ENCODE measurements around the gene FHOD3.

DNA sequence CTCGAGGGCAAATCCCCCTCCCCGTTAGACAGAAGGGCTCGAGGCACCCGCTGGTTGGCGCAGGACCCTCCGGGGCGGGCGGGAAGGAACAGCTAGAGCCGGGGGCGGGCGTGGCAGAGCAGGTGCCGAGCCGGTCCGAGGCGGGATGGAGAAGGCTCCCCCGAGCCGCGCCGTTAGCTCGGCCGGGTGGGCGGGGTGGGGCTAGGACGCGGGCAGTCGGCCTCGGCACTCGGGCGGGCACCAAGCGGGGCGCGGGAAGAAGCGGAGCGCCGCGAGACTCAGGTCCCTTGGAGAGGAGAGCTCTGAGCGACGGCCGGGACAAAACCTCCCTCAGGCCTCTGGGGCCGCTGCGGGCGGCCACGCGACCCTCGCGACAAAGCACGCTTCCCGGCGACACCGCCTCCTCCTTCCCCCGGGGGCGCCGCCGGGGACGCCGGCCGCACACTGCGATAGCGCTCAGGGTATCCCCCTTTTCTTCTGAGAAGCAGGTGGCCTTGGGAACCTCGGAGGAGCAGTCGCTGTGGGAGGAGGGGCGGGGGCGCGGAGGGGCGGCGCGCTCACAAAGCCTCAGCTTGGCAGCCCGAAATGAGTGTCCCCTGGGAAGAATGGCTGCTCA lies 721 bp downstream of the FHOD3 start:
- TF ChIP-seq, protein P1, sequence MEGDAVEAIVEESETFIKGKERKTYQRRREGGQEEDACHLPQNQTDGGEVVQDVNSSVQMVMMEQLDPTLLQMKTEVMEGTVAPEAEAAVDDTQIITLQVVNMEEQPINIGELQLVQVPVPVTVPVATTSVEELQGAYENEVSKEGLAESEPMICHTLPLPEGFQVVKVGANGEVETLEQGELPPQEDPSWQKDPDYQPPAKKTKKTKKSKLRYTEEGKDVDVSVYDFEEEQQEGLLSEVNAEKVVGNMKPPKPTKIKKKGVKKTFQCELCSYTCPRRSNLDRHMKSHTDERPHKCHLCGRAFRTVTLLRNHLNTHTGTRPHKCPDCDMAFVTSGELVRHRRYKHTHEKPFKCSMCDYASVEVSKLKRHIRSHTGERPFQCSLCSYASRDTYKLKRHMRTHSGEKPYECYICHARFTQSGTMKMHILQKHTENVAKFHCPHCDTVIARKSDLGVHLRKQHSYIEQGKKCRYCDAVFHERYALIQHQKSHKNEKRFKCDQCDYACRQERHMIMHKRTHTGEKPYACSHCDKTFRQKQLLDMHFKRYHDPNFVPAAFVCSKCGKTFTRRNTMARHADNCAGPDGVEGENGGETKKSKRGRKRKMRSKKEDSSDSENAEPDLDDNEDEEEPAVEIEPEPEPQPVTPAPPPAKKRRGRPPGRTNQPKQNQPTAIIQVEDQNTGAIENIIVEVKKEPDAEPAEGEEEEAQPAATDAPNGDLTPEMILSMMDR (IDR thresholded peaks at IDR 0.05; ENCODE audit: low read depth, low read length, missing input control) = no peak
- TF ChIP-seq YY1 (IDR thresholded peaks at IDR 0.05) (no peak), TAF1 (conservative IDR thresholded peaks at IDR 0.05) (no peak), GABPA (IDR thresholded peaks at IDR 0.05 in 1 of 2, conservative IDR thresholded peaks at IDR 0.05 in 1 of 2) (no peak), JUND (IDR thresholded peaks at IDR 0.05) (no peak), FOXA1 (IDR thresholded peaks at IDR 0.05) (no peak), RXRA (IDR thresholded peaks at IDR 0.05) (no peak), HNF4G (IDR thresholded peaks at IDR 0.05) (no peak)
- TF ChIP-seq, protein P2, sequence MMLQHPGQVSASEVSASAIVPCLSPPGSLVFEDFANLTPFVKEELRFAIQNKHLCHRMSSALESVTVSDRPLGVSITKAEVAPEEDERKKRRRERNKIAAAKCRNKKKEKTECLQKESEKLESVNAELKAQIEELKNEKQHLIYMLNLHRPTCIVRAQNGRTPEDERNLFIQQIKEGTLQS (IDR thresholded peaks at IDR 0.05) = no peak
- TF ChIP-seq, protein P3, sequence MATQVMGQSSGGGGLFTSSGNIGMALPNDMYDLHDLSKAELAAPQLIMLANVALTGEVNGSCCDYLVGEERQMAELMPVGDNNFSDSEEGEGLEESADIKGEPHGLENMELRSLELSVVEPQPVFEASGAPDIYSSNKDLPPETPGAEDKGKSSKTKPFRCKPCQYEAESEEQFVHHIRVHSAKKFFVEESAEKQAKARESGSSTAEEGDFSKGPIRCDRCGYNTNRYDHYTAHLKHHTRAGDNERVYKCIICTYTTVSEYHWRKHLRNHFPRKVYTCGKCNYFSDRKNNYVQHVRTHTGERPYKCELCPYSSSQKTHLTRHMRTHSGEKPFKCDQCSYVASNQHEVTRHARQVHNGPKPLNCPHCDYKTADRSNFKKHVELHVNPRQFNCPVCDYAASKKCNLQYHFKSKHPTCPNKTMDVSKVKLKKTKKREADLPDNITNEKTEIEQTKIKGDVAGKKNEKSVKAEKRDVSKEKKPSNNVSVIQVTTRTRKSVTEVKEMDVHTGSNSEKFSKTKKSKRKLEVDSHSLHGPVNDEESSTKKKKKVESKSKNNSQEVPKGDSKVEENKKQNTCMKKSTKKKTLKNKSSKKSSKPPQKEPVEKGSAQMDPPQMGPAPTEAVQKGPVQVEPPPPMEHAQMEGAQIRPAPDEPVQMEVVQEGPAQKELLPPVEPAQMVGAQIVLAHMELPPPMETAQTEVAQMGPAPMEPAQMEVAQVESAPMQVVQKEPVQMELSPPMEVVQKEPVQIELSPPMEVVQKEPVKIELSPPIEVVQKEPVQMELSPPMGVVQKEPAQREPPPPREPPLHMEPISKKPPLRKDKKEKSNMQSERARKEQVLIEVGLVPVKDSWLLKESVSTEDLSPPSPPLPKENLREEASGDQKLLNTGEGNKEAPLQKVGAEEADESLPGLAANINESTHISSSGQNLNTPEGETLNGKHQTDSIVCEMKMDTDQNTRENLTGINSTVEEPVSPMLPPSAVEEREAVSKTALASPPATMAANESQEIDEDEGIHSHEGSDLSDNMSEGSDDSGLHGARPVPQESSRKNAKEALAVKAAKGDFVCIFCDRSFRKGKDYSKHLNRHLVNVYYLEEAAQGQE (IDR thresholded peaks at IDR 0.05) = no peak
- TF ChIP-seq, protein P4, sequence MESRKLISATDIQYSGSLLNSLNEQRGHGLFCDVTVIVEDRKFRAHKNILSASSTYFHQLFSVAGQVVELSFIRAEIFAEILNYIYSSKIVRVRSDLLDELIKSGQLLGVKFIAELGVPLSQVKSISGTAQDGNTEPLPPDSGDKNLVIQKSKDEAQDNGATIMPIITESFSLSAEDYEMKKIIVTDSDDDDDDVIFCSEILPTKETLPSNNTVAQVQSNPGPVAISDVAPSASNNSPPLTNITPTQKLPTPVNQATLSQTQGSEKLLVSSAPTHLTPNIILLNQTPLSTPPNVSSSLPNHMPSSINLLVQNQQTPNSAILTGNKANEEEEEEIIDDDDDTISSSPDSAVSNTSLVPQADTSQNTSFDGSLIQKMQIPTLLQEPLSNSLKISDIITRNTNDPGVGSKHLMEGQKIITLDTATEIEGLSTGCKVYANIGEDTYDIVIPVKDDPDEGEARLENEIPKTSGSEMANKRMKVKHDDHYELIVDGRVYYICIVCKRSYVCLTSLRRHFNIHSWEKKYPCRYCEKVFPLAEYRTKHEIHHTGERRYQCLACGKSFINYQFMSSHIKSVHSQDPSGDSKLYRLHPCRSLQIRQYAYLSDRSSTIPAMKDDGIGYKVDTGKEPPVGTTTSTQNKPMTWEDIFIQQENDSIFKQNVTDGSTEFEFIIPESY (IDR thresholded peaks at IDR 0.05) = no peak
